GM18507 (cell line): ENCODE measurements around the gene BLNK.
"Not testable (repeated sequence)": the region's sequence is repeated elsewhere in the genome, so short reads cannot be mapped to it uniquely, and the experiment has no call there.

ENCODE experiments used
- DNase-seq: peaks from one replicate; pipeline ENCODE4 v3.0.0; 2011; ENCODE audit warnings: low read depth; ENCODE audit not compliant: insufficient read length; ENCODE audit errors: extremely low spot score
- FAIRE-seq: peaks from 2 replicates; lab custom pipeline; 2011; peaks lifted over from hg19 to GRCh38; lab: Jason Lieb, UNC

Gene BLNK

GRCh38 chr10:96236090-96236478 lies 35.3 kb downstream of the BLNK start:
- peak; percentile 52 for FAIRE-seq
- no peak for DNase-seq

GRCh38 chr10:96235326-96236089 lies 35.9 kb downstream of the BLNK start:
- no peak for DNase-seq
- no peak for FAIRE-seq

DNA sequence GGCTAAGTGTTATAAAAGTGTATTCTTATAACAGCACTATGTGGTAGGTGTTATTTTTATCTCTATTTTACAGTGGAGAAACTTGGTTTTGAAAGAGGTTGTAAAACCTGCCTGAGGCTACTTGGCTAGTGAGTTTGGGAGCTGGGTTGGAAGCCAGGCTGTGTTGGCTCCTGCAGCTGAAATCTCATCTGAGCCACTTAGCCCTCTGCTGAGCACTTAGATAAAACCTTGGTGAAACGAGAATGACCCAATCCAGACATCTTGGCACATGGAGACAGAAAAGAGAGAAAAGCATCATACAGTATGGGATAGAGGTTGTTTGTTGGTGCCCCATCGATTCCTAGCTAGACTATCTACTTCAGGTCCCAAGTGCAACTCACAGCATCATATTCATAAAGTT lies 37.4 kb downstream of the BLNK start:
- FAIRE-seq = no peak
- DNase-seq = no peak

GRCh38 chr10:96230527-96230926 lies 40.8 kb downstream of the BLNK start:
- FAIRE-seq (peak; percentile 50), DNase-seq (no peak)

- peak; percentile 85 for FAIRE-seq
- DNase-seq = peak; percentile 56
Observed at GRCh38 chr10:96229568-96230030, 41.8 kb downstream of the BLNK start.

DNA sequence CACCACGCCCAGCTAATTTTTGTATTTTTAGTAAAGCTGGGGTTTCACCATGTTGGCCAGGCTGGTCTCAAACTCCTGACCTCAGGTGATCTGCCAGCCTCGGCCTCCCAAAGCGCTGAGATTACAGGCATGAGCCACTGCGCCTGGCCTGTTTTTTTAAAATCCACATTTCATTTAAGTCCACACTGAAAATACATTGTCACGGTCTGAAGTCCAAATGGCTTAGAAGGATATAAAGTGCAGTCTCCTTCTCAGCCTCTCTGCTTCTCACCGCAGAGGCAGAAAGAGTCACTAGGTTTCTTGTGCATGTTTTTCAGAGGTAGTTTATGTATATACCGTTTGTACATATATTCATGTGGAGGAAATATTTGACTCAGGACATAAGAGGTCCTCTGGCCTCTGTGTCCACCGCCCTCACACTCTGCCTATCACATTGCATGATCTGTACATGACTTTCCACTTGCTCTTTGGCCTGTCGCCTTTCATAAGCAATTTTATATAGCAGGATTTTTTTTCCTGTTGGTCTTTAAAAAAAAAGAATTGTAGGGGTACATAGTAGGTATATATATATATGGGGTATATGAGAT lies 42.9 kb downstream of the BLNK start:
- FAIRE-seq = no peak
- DNase-seq = no peak

DNA sequence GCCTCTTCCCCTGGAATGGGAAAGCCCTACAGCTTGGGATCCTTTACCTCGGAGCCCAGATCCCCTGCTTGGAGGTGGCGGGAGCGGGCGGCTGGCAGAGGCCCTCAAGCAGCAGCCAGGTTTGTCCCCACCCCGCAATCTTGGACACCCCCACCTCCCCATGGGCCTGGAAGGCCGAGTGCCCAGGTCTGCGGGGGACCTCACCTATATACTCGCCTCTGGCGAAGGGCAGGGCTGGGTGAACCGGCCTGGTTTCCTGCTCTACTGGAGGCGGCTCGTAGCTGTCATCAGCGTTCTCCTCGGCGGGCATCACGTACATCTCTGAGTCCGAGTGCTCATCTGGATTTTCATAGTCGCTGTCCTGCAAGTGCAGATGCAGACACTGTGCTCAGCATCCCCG lies 44.2 kb downstream of the BLNK start:
- FAIRE-seq = no peak
- DNase-seq = no peak

DNA sequence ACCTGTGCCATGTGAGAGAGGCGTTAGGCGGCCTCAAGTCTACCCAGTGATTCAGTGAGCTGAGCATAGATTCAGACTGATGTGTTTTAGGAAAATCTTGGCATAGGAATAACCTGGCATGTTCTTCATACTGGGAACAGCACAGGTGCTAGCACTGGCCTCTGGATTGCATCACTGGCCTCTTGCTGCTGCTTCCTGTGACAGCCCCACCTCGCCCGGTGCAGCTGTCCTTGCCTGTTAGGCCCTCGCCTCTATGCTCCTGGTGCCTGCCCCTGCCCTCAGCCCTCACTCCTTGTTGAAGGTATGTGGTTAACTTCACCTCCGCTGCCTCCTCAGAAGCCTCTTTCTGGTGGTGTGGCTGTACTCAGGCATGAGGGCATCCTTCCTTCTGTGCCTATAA lies 46.2 kb downstream of the BLNK start:
- DNase-seq = no peak
- FAIRE-seq = no peak

DNA sequence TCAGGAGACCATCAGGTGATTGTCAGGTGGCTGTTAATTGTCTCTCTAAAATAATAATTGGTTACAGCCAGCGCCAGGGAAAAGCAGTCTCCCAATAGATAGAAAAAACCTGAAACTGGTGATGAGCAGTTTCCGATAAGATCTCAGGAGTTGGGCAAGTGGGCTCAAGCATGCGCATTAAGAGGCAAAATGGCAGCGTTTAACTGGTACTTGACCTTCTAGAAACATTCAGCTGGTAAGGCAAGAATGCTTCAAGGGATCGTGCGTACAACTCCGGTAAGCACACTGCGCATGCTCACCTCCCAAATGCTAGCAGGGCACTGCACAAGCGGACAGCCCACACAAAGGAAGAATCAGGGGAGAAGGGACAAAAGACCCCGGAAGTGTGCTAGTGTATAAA lies 48.5 kb downstream of the BLNK start:
- FAIRE-seq (no peak), DNase-seq (no peak)

GRCh38 chr10:96222441-96222840 lies 48.9 kb downstream of the BLNK start:
- DNase-seq (no peak), FAIRE-seq (no peak)

DNA sequence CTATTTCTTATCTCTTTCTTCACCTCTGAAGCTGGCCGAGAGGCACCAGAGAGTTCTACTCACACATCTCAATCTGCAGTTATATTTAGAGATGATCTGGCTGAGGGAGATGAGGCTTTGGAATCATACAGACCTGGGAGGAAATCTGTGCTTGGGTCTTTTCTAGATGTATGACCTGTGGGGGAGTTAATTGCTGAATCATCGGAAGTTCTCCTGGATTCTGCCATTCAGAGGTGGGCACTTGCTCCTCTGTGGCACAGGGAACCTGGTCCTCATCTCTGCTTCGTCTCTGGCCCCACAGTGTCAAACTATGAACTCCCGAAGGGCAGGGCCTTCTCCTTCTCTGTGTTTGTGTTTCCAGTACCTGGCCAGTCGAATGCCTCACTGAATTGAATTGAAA lies 52.5 kb downstream of the BLNK start:
- FAIRE-seq (no peak), DNase-seq (no peak)

DNA sequence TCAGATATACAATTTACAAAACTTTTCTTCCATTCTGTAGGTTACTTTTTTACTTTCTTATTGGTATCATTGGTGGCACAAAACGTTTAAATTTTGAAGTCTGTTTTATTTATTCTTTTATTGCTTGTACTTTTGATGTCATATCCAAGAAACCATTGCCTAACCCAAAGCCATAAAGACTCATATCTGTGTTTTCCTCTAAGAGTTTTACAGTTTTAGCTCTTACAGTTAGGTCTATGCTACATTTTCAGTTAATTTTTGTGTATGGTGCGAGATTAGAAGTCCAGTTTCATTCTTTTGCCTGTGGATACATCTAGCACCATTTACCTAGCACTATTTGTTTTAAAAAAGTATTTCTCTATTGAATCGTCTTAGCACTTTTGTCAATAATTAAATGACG lies 53.7 kb downstream of the BLNK start:
- FAIRE-seq = no peak
- no peak for DNase-seq

GRCh38 chr10:96216775-96217174 lies 54.6 kb downstream of the BLNK start:
- DNase-seq (no peak), FAIRE-seq (no peak)

GRCh38 chr10:96212911-96213310 lies 58.5 kb downstream of the BLNK start:
- DNase-seq (no peak), FAIRE-seq (no peak)

GRCh38 chr10:96211764-96212163 lies 59.6 kb downstream of the BLNK start:
- DNase-seq (no peak), FAIRE-seq (peak; percentile 26)

- FAIRE-seq (no peak), DNase-seq (no peak)
Observed at GRCh38 chr10:96208946-96209345, 62.4 kb downstream of the BLNK start.

DNA sequence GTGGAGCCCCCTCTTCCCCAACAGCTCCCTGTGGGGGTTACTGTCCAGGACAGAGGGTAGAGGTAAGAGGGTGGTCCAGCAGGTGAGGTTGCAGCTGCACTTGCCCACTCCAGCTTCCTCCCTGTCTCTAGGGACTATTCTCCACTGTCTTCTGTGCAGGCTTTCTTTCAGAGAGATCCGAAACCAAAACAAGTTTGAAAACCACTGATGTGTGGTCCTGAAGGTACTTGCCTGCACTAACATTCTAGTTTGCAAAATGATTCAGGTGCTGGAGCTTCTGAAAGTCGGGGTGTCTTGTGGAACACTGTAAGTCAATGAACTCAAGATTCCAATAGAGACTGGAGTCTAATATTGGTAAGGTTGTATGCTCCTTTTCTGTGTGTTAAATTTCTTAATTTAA lies 63.1 kb downstream of the BLNK start:
- DNase-seq (peak; percentile 7), FAIRE-seq (peak; percentile 86)

- FAIRE-seq (no peak), DNase-seq (no peak)
Observed at GRCh38 chr10:96205580-96205979, 65.8 kb downstream of the BLNK start.

GRCh38 chr10:96201525-96201924 lies 69.8 kb downstream of the BLNK start:
- no peak for FAIRE-seq
- DNase-seq = no peak

DNA sequence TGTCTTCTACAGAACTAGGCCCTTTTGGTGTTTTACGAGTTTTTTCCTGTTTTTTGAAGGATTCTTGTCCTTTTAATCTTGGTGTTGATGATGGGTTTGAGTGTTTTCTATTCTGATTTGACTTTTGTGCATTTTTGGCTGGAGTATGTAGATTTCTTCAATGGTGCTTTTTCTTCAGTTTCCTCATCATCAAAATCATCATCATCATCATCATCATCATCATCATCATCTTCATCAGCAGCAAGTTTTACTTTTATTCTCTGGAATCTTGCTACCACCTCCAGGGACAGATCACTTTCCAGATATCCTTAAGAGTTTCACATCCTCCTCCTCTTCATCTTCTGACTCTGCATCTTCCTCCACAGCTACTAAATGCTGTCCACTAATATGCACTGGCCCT lies 81.9 kb downstream of the BLNK start:
- not testable (repeated sequence) for DNase-seq, FAIRE-seq

GRCh38 chr10:96188916-96189315 lies 82.5 kb downstream of the BLNK start:
- no peak for FAIRE-seq

More at GRCh38 chr10:96188916-96189315, 82.5 kb downstream of the BLNK start:
- DNase-seq = no peak
